NCI-H82 (cell line): ENCODE measurements around the gene GDPD5.

Experiments
- DNase-seq: peaks from one replicate; lab custom pipeline; 2025; lab: John Stamatoyannopoulos, UW

GDPD5 gene

GRCh38 chr11:75557666-75558494 is 32.1 kb upstream of the GDPD5 start:
- DNase-seq, result no peak

GRCh38 chr11:75556275-75556674 is 30.5 kb upstream of the GDPD5 start:
- no peak for DNase-seq

GRCh38 chr11:75555079-75555811 is 29.5 kb upstream of the GDPD5 start:
- DNase-seq, result no peak

- DNase-seq, result peak; percentile 84
These were observed 28.7 kb upstream of the GDPD5 start for GRCh38 chr11:75554258-75555022.

GRCh38 chr11:75553889-75554257 is 28.1 kb upstream of the GDPD5 start:
- no peak for DNase-seq

GRCh38 chr11:75553182-75553581 is 27.4 kb upstream of the GDPD5 start:
- DNase-seq, result no peak

GRCh38 chr11:75549370-75549958 is 23.7 kb upstream of the GDPD5 start:
- no peak for DNase-seq

- DNase-seq, result no peak
These were observed 23.0 kb upstream of the GDPD5 start for GRCh38 chr11:75548595-75549272.

- peak; percentile 70 for DNase-seq
These were observed 21.9 kb upstream of the GDPD5 start for GRCh38 chr11:75547617-75548058.

- no peak for DNase-seq
These were observed 21.4 kb upstream of the GDPD5 start for GRCh38 chr11:75547177-75547576.

- DNase-seq, result no peak
These were observed 18.1 kb upstream of the GDPD5 start for GRCh38 chr11:75543806-75544205.

- no peak for DNase-seq
These were observed 16.3 kb upstream of the GDPD5 start for GRCh38 chr11:75542088-75542438.

GRCh38 chr11:75541193-75542087 is 15.7 kb upstream of the GDPD5 start:
- no peak for DNase-seq

- DNase-seq, result no peak
These were observed 14.0 kb upstream of the GDPD5 start for GRCh38 chr11:75539459-75540334.

GRCh38 chr11:75538150-75538942 is 12.6 kb upstream of the GDPD5 start:
- DNase-seq, result no peak

- no peak for DNase-seq
These were observed 12.0 kb upstream of the GDPD5 start for GRCh38 chr11:75537740-75538139.

GRCh38 chr11:75536786-75537641 is 11.3 kb upstream of the GDPD5 start:
- no peak for DNase-seq

GRCh38 chr11:75535071-75535470 is 9.3 kb upstream of the GDPD5 start:
- DNase-seq, result no peak
